ENCODE results near the gene CATSPERD.

- TF ChIP-seq POLR2A (IDR thresholded peaks at IDR 0.05) = no peak
- no peak for TF ChIP-seq CTCF (IDR thresholded peaks at IDR 0.05)
Observed at GRCh38 chr19:5678071-5678718, 42.2 kb upstream of the CATSPERD start.

Data from body of pancreas (tissue), 4 donors.